ENCODE data around the gene TYMP. TPM values are rescaled to one million over a fixed set of nuclear protein-coding genes. Genes with fewer than 3 reads are reported as not detected.

Gene TYMP
- total RNA-seq, 1 donor from 2014 or later = 3.3 TPM

DNA sequence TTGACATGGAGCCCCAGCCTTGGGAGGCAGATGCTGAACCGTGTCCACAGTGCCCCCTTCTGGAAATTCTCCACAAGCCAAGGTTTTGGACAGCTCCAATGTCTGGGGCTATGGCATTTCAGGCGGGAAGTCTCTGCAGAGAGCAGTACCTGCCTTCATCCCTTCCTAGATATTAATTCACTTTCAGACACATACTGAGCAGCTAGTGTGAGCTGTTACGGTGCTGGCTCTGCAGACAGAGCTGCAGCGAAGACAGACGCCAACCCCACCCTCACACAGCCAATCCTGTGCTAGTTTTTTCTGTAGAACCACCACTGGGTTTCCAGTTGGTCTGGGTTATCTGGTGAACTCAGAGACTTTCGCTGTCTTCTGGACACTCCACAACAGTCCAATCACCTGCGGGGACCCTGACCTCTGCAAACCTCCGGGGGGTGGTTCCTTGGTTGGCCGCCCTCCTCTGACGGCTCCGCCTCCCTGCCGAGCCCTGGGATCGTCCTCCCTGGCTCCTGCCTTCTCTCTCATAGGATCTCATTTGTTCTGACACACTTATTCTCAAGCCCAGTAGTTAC, 31.4 kb downstream of the TYMP start:
- H3K4me1 ChIP-seq (ENCODE audit: insufficient read depth, low read length) = no peaks in the 10 kb centered on the region
- no peaks in the 10 kb centered on the region for H3K9me3 ChIP-seq (ENCODE audit: insufficient read depth, low read depth, low read length)
- FAIRE-seq = no peak
- H3K36me3 ChIP-seq (ENCODE audit: insufficient read depth, low read length) = peaks cover 4% of the 10 kb centered on the region
- H4K20me1 ChIP-seq (ENCODE audit: insufficient read depth, low read length) = no peaks in the 10 kb centered on the region
- no peak for TF ChIP-seq EZH2 (IDR thresholded peaks at IDR 0.05; ENCODE audit: insufficient read depth, low read length)
- TF ChIP-seq, protein P1, sequence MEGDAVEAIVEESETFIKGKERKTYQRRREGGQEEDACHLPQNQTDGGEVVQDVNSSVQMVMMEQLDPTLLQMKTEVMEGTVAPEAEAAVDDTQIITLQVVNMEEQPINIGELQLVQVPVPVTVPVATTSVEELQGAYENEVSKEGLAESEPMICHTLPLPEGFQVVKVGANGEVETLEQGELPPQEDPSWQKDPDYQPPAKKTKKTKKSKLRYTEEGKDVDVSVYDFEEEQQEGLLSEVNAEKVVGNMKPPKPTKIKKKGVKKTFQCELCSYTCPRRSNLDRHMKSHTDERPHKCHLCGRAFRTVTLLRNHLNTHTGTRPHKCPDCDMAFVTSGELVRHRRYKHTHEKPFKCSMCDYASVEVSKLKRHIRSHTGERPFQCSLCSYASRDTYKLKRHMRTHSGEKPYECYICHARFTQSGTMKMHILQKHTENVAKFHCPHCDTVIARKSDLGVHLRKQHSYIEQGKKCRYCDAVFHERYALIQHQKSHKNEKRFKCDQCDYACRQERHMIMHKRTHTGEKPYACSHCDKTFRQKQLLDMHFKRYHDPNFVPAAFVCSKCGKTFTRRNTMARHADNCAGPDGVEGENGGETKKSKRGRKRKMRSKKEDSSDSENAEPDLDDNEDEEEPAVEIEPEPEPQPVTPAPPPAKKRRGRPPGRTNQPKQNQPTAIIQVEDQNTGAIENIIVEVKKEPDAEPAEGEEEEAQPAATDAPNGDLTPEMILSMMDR (IDR thresholded peaks at IDR 0.05; ENCODE audit: insufficient read depth, low read depth, low read length) = peak; percentile 58
- H3K4me1 Mint-ChIP-seq (ENCODE audit: low read depth, unreplicated experiment) = no peaks in the 10 kb centered on the region
- no peak overlapping the region for H3K4me2 ChIP-seq (ENCODE audit: low read length)
- DNase-seq (ENCODE audit: low read depth) = peak; percentile 25
- no peak overlapping the region for H3K4me3 ChIP-seq (ENCODE audit: insufficient read depth, low read depth, low read length)
- no peak overlapping the region for H3K9ac ChIP-seq (ENCODE audit: low read length)
- no peaks in the 10 kb centered on the region for H3K9me3 Mint-ChIP-seq (ENCODE audit: unreplicated experiment)
- no peak overlapping the region for H3K27ac ChIP-seq (ENCODE audit: low read depth, low read length)
- H3K79me2 ChIP-seq (ENCODE audit: insufficient read depth, low read length) = no peaks in the 10 kb centered on the region
- H3K36me3 Mint-ChIP-seq (ENCODE audit: low read depth, unreplicated experiment) = no peaks in the 10 kb centered on the region
- H3K27me3 ChIP-seq (ENCODE audit: insufficient read depth, low read length) = no peaks in the 10 kb centered on the region
- H3K27ac Mint-ChIP-seq (ENCODE audit: unreplicated experiment) = no peak overlapping the region
- H3K4me3 Mint-ChIP-seq (ENCODE audit: unreplicated experiment) = no peak overlapping the region
- H2AFZ ChIP-seq (ENCODE audit: low read depth, low read length) = no peak overlapping the region
- H3K27me3 Mint-ChIP-seq (ENCODE audit: low read depth, unreplicated experiment) = peaks cover 4% of the 10 kb centered on the region

DNA sequence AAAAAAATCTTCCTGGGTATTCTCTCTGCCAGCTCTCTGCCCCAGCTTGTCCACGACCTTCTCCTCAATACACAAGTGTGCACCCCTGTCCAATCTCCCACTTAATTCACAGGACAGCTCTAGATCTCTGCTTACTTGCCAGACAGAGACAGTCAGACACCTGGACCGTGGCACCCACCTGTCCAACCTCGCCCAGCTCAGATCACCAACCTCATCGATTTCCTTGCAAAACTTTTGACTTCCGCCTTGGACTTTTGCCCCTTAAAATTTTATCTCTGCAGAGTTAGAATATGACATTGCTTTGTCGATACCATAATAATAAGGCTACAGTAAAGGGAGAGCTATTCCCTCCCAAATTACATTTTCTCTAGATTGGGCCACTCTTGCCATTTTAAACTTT, 32.7 kb downstream of the TYMP start:
- no peak for DNase-seq (ENCODE audit: low read depth)

More for the DNA sequence above, 32.7 kb downstream of the TYMP start:
- Mint-ChIP-seq H3K27me3 (ENCODE audit: low read depth, unreplicated experiment) (peaks cover 4% of the 10 kb centered on the region), H3K4me1 (ENCODE audit: low read depth, unreplicated experiment) (no peaks in the 10 kb centered on the region), H3K4me3 (ENCODE audit: unreplicated experiment) (no peak overlapping the region), H3K9me3 (ENCODE audit: unreplicated experiment) (no peaks in the 10 kb centered on the region), H3K27ac (ENCODE audit: unreplicated experiment) (no peak overlapping the region), H3K36me3 (ENCODE audit: low read depth, unreplicated experiment) (no peaks in the 10 kb centered on the region)
- Histone ChIP-seq H3K9ac (ENCODE audit: low read length) (no peak overlapping the region), H3K9me3 (ENCODE audit: insufficient read depth, low read depth, low read length) (no peaks in the 10 kb centered on the region), H3K4me2 (ENCODE audit: low read length) (no peak overlapping the region), H3K4me3 (ENCODE audit: insufficient read depth, low read depth, low read length) (no peak overlapping the region), H3K36me3 (ENCODE audit: insufficient read depth, low read length) (peaks cover under 1% of the 10 kb centered on the region), H3K27ac (ENCODE audit: low read depth, low read length) (no peak overlapping the region), H3K4me1 (ENCODE audit: insufficient read depth, low read length) (no peaks in the 10 kb centered on the region), H3K27me3 (ENCODE audit: insufficient read depth, low read length) (no peaks in the 10 kb centered on the region), H3K79me2 (ENCODE audit: insufficient read depth, low read length) (no peaks in the 10 kb centered on the region), H4K20me1 (ENCODE audit: insufficient read depth, low read length) (no peaks in the 10 kb centered on the region), H2AFZ (ENCODE audit: low read depth, low read length) (no peak overlapping the region)
- FAIRE-seq = no peak
- TF ChIP-seq, protein P1 (IDR thresholded peaks at IDR 0.05; ENCODE audit: insufficient read depth, low read depth, low read length) = no peak
- TF ChIP-seq EZH2 (IDR thresholded peaks at IDR 0.05; ENCODE audit: insufficient read depth, low read length) = no peak
